GM21526 (cell line): ENCODE measurements around the gene SPRING1.
"Not testable (repeated sequence)": the region's sequence is repeated elsewhere in the genome, so short reads cannot be mapped to it uniquely, and the experiment has no call there.

Experiments used
- ATAC-seq: cut with Tn5 transposase; IDR thresholded peaks from one replicate; pipeline ENCODE4 v1.9.1; 2021; ENCODE audit warnings: moderate library complexity; ENCODE audit not compliant: unreplicated experiment, low FRiP score

Gene SPRING1

GRCh38 chr12:116737774-116738657, at the start of gene SPRING1, which contains the start of gene RNFT2:
Gene SPRING1 (minus strand): TSS chr12:116738069. CDS start chr12:116737900, 169 bp downstream.
Gene RNFT2 (plus strand): TSS chr12:116738315. CDS start chr12:116740498, 2,183 bp downstream.
- ATAC-seq = peak; percentile 97

DNA sequence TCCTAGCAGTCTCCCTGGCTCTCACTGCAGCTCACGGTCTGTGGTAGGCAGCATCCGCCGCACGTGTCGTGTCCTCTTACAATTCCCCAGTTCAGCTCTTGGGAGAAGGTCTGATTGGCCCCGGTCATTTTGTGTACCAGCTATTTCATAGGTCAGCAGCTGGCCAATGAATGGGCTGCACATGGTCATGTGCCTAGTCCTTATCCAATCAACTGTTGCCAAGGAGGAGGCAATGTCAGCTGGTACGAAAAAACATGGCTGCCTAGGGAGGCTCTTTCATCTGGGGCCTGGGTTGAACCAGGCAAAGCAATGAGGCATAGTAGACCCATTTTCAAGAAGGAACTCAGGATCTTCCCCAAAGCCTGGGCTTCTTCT, 46.4 kb upstream of the SPRING1 start:
- ATAC-seq = no peak

DNA sequence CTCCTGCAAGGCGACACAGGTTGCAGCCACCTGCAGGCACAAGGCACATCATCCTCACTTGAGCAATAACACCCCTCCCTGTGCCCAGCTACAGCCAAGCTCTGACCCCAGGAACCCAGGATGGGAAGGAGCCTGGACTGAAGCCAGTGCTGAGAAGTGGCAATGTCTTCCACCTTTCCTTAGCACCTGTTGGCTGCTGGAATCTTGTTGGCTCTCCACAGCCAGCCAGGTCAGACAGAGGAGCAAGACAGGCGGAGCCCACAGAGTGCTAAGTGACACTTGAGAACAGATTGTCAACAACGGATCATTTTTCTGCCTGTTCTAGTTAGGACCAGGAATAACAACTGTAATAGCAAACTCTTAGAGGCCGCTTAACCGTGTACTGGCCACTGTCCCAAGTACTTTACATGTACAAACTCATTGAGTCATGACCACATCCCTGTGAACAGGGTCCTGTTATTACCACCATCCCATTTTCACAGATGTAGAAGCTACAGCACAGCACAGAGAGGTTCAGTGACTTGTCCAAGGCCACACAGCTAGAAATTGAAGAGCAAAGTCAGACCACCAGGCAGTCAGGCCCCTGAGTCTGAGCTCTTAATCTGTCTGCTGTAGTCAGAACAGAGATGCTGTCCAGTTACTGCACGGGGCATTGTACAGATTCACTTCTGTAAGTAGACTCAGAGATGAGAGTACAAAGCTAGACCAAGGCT, 45.8 kb upstream of the SPRING1 start:
- no peak for ATAC-seq

GRCh38 chr12:116780942-116781341, 43.1 kb upstream of the SPRING1 start:
- ATAC-seq = no peak

DNA sequence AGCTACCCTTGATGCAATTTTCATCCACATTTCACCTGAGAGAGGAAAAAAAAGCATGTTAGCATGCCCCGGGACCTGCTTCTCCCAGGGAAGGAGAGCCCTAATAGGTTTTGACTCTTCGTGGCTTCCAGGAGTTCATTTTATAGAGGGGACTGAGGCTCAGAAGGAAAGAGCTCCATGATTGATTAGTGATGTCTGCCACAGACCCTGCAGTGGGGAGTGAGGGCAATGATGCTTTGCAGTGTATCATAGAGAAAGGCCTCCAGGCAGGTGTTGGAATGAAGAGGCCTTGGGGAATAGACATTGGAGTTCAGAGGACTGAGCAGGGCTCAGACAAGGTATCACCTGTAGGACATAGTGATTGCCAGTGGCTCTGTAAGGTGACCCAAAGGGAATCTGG, 41.7 kb upstream of the SPRING1 start:
- no peak for ATAC-seq

GRCh38 chr12:116777245-116777644, 39.4 kb upstream of the SPRING1 start:
- ATAC-seq = no peak

- no peak for ATAC-seq
Measured at GRCh38 chr12:116774020-116774419, 36.2 kb upstream of the SPRING1 start.

- no peak for ATAC-seq
Measured at GRCh38 chr12:116773276-116773731, 35.4 kb upstream of the SPRING1 start.

GRCh38 chr12:116771651-116772050, 33.8 kb upstream of the SPRING1 start:
- no peak for ATAC-seq

GRCh38 chr12:116766746-116767145, 28.9 kb upstream of the SPRING1 start:
- no peak for ATAC-seq

DNA sequence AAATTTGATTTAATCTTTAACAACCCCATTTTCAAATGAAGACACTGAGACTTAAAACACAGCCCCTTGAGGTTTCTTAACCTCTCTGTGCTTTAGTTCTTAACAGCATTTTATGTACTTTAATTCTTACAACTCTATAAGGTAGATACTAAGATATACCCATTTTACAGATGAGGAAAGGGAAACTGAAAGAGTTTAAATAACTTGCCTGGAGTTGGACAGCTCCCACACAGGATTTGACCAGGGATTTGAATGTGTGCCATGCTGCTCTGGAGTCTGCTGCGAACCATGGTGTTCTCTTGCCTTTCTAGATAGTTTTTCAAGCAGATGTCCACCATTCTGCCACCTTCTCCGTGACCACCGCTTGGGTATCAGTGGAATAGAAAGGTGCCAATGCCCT, 28.4 kb upstream of the SPRING1 start:
- ATAC-seq = no peak

- no peak for ATAC-seq
Measured at GRCh38 chr12:116765271-116765670, 27.4 kb upstream of the SPRING1 start.

- no peak for ATAC-seq
Measured at GRCh38 chr12:116761499-116761898, 23.6 kb upstream of the SPRING1 start.

DNA sequence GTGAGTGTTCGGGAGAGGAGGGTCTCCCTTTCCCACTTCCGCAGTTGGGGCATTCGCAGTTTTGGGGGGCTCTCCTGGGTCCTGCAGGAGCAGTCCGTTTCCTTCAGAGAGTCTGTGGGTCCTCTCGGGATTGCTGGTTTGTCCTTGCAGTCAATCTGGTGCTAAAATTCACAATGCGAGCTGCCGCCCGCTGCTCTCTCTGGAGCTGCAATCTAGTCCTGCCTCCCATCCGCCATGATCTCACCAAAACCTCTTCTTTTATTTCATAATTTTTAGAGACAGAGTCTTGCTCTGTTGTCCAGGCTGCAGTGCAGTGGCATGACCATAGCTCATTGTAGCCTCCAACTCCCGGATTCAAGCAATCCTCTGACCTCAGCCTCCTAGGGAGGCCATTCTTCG, 22.8 kb upstream of the SPRING1 start:
- no peak for ATAC-seq

GRCh38 chr12:116759783-116760621, 22.1 kb upstream of the SPRING1 start:
- ATAC-seq = no peak

- not testable (repeated sequence) for ATAC-seq
Measured at GRCh38 chr12:116754783-116755182, 16.9 kb upstream of the SPRING1 start.

GRCh38 chr12:116754097-116754496, 16.2 kb upstream of the SPRING1 start:
- not testable (repeated sequence) for ATAC-seq

DNA sequence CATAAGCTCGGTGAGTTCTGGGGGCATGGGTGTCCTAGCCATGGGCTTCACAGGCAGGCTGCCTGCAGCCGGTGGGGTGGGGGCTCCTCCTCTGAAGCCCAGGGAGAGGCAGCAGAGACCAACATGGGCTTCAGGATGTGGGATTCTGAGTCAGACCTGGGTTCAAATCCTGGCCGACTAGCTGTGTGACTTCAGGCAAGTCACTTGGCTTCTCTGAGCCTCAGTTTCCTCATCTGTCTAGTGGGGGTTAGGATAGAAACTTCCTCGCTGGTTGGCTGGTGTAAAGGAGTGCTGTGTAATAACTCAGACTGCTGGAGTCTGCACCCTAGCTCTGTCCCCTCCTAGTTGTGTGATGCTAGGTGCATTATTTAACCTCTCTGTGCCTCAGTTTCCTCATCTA, 12.4 kb upstream of the SPRING1 start:
- no peak for ATAC-seq

DNA sequence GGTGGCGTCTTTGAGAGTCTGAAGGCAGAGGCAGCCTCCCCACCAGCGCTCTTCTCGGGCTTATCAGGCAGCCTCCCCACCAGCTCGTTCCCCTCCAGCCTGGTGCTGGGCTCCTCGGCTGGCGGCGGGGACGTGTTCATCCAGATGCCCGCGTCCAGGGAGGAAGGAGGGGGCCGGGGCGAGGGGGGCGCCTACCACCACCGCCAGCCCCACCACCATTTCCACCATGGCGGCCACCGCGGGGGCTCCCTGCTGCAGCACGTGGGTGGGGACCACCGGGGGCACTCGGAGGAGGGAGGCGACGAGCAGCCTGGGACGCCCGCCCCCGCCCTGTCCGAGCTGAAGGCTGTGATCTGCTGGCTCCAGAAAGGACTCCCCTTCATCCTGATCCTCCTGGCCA, 12.0 kb upstream of the SPRING1 start:
- ATAC-seq = no peak

DNA sequence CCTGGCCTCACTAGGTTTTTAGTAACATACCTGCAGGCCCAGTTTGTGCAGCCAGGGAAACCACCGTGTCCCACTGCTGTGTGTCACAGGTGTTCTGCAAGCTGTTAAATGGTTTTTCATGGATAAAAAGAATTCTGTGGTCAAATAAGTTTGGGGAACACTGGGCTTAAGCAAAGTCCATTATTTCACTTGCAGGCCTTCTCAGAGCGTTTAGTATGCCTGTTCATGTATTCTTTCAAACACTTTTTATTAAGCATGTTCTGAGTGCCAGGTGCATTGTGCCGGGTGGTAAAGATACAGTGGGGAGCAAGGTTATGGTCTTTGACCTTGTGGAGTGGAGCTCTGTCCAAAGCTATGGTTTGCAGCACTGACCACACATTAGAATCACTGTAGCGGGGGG, 7.7 kb upstream of the SPRING1 start:
- no peak for ATAC-seq

DNA sequence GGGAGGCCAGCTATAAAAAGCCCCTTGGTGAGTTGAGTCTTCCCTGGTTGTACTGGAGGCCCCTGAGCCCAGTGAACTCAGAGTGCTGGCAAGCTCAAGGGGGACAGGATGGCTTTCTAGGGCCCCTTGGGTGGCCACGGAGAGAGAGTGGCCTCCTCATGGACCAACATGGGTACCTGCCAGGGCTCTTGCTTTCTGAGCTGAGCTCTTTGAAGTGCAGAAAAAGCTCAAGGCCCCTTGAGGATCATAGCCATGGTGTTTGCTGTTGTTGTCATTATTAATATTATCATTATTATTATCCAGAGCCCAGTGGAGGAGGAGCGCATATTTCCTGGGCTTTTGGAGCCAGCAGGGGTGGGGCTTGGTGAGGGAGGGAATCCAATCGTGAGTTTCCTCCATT, 6.9 kb upstream of the SPRING1 start:
- no peak for ATAC-seq
